Brain microvascular endothelial cell (primary cell): ENCODE results near the gene NEUROD4.

ENCODE experiments used
- DNase-seq: peaks from one replicate; pipeline ENCODE4 v3.0.0-alpha.2; 2020
- H3K27ac ChIP-seq: fragments of 250-450 bp; sonication (Bioruptor Pico); 2 replicates; pipeline ENCODE4 v1.5.1; 2020; ENCODE audit warnings: mild to moderate bottlenecking, moderate library complexity
- H3K27me3 ChIP-seq: fragments of 250-450 bp; sonication (Bioruptor Pico); replicated peaks from 2 replicates; pipeline ENCODE4 v1.5.1; 2020; ENCODE audit warnings: mild to moderate bottlenecking
- H3K36me3 ChIP-seq: fragments of 250-450 bp; sonication (Bioruptor Pico); replicated peaks from 2 replicates; pipeline ENCODE4 v1.5.1; 2020; ENCODE audit warnings: mild to moderate bottlenecking
- H3K4me3 ChIP-seq: 2 replicates; pipeline ENCODE4 v1.5.1; 2011; ENCODE audit warnings: low read depth, mild to moderate bottlenecking, control low read depth, low read length, moderate library complexity
- in situ Hi-C: cut with HindIII; loops from 2 replicates; pipeline ENCODE4 v1.10.0; 2017; ENCODE audit warnings: low sequenced_read_pairs, low pct_ligation_motif_present
- TF ChIP-seq, protein P1 (sequence below): IDR thresholded peaks from 2 replicates; pipeline ENCODE4 v1.5.1; 2011; ENCODE audit warnings: low read depth, mild to moderate bottlenecking, moderate library complexity, low read length, control low read depth, inconsistent platforms; ENCODE audit errors: missing control alignments

The NEUROD4 gene

DNA sequence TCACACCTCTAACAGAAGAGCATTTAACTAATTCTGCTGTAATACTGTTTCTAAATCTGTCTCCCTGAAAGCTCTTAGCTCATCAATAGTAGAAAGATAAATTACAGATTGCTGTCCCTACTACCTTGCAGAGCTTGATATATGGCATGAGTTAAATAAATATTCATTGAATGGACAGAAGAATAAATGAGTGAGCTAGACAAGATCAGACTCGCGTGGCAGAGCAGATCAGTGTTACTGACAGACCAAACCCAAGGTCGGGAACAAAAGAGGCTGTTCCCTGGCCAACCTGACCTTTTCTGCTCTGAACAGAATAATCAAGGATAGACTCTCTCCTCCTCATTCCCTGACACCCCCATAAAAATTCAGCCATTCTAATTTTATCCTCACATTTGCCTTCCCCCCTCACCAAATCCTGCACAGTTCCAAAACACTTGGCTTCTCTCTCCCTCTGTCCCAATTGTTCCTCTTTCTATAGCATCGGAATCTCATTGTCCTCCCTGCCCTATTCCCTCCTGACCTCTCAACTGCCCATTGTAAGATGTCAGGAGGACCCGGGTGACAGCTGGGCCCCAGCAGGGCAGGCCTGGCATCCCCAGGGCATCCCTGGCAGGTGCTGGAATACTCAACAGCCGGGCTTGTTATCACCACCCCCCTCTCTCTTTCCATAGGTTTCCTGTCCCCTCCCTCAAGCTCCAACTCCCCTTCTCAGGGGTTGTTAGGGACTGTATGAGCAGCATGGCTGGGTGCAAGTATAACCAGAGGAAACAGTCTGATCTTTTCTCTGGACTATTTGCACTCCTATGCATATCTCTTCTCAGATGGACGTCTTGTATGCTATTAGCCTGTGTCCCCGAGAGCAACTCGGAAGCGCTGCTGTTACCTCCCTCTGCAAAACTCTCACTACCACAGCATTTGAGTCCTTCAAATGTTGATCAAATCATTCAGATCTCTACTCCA lies 19.9 kb downstream of the NEUROD4 start:
- no peak for DNase-seq
- in situ Hi-C loops: no loop called here
- H3K27ac ChIP-seq: no peak overlapping the region
- no peaks in the 10 kb centered on the region for H3K36me3 ChIP-seq
- H3K4me3 ChIP-seq: no peak overlapping the region
- TF ChIP-seq, protein P1, sequence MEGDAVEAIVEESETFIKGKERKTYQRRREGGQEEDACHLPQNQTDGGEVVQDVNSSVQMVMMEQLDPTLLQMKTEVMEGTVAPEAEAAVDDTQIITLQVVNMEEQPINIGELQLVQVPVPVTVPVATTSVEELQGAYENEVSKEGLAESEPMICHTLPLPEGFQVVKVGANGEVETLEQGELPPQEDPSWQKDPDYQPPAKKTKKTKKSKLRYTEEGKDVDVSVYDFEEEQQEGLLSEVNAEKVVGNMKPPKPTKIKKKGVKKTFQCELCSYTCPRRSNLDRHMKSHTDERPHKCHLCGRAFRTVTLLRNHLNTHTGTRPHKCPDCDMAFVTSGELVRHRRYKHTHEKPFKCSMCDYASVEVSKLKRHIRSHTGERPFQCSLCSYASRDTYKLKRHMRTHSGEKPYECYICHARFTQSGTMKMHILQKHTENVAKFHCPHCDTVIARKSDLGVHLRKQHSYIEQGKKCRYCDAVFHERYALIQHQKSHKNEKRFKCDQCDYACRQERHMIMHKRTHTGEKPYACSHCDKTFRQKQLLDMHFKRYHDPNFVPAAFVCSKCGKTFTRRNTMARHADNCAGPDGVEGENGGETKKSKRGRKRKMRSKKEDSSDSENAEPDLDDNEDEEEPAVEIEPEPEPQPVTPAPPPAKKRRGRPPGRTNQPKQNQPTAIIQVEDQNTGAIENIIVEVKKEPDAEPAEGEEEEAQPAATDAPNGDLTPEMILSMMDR: no peak
- no peaks in the 10 kb centered on the region for H3K27me3 ChIP-seq

DNA sequence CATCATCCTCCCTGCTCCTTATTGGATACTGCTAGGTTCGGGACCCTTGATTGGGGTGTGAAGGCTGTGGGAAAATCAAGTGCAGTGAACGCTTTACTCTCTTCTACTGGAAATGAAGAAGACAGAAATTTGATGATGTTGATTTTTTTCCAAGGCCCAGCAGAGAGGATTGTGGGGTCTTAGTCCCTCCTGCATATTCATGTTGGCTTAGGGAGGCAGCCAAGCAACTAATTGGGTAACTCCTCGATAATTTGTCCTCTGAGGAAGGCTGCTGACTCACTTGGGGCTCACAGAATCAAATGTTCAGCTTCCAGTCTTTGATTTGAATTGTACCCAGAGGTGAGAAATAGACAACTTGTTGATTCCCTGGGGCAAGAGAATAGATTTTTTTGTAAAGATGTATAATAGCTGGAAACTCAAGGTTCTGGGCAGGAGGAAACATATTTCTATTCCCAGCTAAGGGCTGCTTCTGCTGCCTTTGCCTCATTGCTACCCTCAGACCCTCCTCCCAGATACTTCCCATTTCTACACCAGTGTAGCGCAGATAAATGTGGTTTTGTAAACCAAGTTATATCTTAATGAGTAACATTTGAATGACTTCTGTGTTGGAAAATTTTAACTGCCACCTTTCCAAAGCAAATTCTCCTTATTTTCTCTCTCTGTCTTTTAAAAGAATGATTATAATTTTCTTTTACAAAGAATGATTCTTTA lies 21.7 kb downstream of the NEUROD4 start:
- TF ChIP-seq, protein P1: no peak
- Histone ChIP-seq H3K36me3 (no peaks in the 10 kb centered on the region), H3K27ac (no peak overlapping the region), H3K4me3 (no peak overlapping the region), H3K27me3 (no peaks in the 10 kb centered on the region)
- in situ Hi-C loops: no loop called here
- DNase-seq: no peak

DNA sequence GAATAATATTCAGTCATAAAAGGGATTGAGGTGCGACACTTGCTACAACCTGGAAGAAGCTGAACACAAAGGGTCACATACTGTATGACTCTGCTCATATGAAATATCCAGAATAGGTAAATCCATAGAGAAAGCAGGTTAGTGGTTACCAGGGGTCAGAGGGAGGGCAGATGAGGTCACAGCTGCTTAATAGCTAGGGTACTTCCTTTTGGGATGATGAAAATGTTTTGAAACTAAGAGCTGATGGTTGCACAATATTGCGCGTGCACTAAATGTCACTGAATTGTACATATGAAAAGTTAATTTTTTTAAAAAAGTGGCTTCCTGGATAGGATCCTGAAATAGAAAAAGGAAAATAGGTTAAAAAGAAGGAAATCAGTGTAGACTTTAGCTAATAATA lies 23.8 kb downstream of the NEUROD4 start:
- H3K27me3 ChIP-seq: no peaks in the 10 kb centered on the region
- no peak for DNase-seq
- no peak overlapping the region for H3K27ac ChIP-seq
- H3K4me3 ChIP-seq: no peak overlapping the region
- H3K36me3 ChIP-seq: no peaks in the 10 kb centered on the region
- TF ChIP-seq, protein P1: no peak
- in situ Hi-C loops: no loop called here

DNA sequence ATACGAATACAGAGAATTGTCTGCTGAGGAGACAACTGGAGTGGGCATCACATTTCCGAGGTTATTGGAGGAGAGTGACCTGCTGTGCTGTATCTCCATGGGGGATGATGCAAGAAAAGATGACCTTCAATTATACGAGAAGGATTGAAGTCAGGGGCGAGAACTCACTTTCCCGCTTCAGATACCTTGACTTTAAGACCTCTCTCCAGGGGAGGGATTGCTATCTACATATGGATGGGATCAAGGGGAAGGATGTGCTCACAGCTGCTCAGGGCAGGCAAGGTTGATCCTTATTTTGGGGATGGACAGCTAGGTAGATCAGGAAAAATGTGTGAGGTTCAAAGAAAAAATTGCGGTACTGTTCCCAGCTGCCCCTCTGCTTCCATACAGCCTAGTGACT lies 24.4 kb downstream of the NEUROD4 start:
- TF ChIP-seq, protein P1: no peak
- H3K4me3 ChIP-seq: no peak overlapping the region
- no peaks in the 10 kb centered on the region for H3K27me3 ChIP-seq
- DNase-seq: no peak
- H3K27ac ChIP-seq: no peak overlapping the region
- in situ Hi-C loops: no loop called here
- no peaks in the 10 kb centered on the region for H3K36me3 ChIP-seq

DNA sequence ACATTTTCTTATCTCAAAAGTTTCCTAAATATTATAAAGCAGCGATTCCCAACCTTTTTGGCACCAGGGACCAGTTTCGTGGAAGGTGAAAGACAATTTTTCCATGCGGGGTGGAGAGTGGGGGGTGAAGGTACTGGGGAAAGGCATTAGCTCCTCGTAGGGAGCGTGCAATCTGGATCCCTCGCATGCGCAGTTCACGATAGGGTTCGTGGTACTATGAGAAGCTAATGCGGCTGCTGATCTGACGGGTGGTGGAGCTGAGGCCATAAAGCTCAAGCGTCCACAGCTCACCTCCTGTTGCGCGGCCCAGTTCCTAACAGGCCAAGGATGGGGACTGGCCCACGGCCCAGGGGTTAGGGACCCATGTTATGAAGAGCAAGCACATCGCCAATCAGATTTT lies 29.9 kb downstream of the NEUROD4 start:
- DNase-seq: no peak
- H3K27me3 ChIP-seq: no peaks in the 10 kb centered on the region
- in situ Hi-C loops: no loop called here

More for the DNA sequence above, 29.9 kb downstream of the NEUROD4 start:
- TF ChIP-seq, protein P1: no peak
- Histone ChIP-seq H3K4me3 (no peak overlapping the region), H3K27ac (no peak overlapping the region), H3K36me3 (no peaks in the 10 kb centered on the region)
